SK-N-SH (cell line): Measurements from ENCODE around the gene SV2C. TPM values are rescaled to one million over a fixed set of nuclear protein-coding genes. Genes with fewer than 3 reads are reported as not detected.

Experiments
- CTCF ChIA-PET: fragments of 300-600, 350-600 bp; formaldehyde crosslinking; extraction: SDS; loops from one replicate; lab custom pipeline; 2021; lab: Yijun Ruan, JAX
- POLR2A ChIA-PET: fragments of 350-600 bp; sonication (Branson Sonifier 250); formaldehyde crosslinking; extraction: SDS; loops from one replicate; lab custom pipeline; 2020; ENCODE audit warnings: antibody characterized with exemption, inconsistent platforms; lab: Yijun Ruan, JAX
- DNase-seq: peaks from one replicate; pipeline ENCODE4 v3.0.0; 2012
- H2AFZ ChIP-seq: fragments of 200-600 bp; sonication (generic); 2 replicates; pipeline ENCODE4 v1.8.1; 2016; ENCODE audit warnings: antibody characterized with exemption, mild to moderate bottlenecking, low read depth
- H3F3A ChIP-seq: fragments of 200-600 bp; sonication (generic); replicated peaks from 2 replicates; pipeline ENCODE3; 2016; ENCODE audit warnings: antibody characterized with exemption, mild to moderate bottlenecking; ENCODE audit not compliant: insufficient read depth
- H3K27ac ChIP-seq, 2 experiments: fragments of 200-500 bp in 1 of 2; fragments of 200-600 bp in 1 of 2; sonication (Bioruptor generic) in 1 of 2; sonication (generic), shearing (Covaris generic) in 1 of 2; 2 replicates each; pipeline versions ENCODE4 v1.5.1 to v1.6.1; 2014 to 2016; ENCODE audit warnings: low read depth in 2 of 2, inconsistent platforms in 1 of 2, low read length in 1 of 2, mild to moderate bottlenecking in 1 of 2, mixed read lengths in 1 of 2
- H3K27me3 ChIP-seq: fragments of 200-600 bp; sonication (generic), shearing (Covaris generic); 2 replicates; pipeline ENCODE4 v1.6.1; 2016; ENCODE audit warnings: mixed run types; ENCODE audit not compliant: insufficient read depth
- H3K36me3 ChIP-seq, 2 experiments: fragments of 200-500 bp in 1 of 2; fragments of 200-600 bp in 1 of 2; sonication (Bioruptor generic) in 1 of 2; sonication (generic) in 1 of 2; replicated peaks in 1 of 2; 2 replicates each; pipeline versions ENCODE3 to v1.5.1; 2014 to 2016; ENCODE audit warnings: low read length in 1 of 2, mild to moderate bottlenecking in 1 of 2; ENCODE audit not compliant: insufficient read depth in 2 of 2, control insufficient read depth in 1 of 2
- H3K4me1 ChIP-seq, 2 experiments: fragments of 200-500 bp in 1 of 2; fragments of 200-600 bp in 1 of 2; sonication (Bioruptor generic) in 1 of 2; sonication (generic), shearing (Covaris generic) in 1 of 2; 2 replicates each; pipeline versions ENCODE4 v1.5.1 to v1.6.1; 2014 to 2016; ENCODE audit warnings: low read depth in 1 of 2, low read length in 1 of 2, mixed run types in 1 of 2; ENCODE audit not compliant: insufficient read depth in 2 of 2, control insufficient read depth in 1 of 2
- H3K4me2 ChIP-seq: fragments of 200-600 bp; sonication (generic), shearing (Covaris generic); 2 replicates; pipeline ENCODE4 v1.6.1; 2017; ENCODE audit warnings: mixed run types
- H3K4me3 ChIP-seq, 2 experiments: fragments of 200-500 bp in 1 of 2; fragments of 200-600 bp in 1 of 2; sonication (Bioruptor generic) in 1 of 2; sonication (generic), shearing (Covaris generic) in 1 of 2; 2 replicates each; pipeline versions ENCODE4 v1.5.1 to v1.8.1; 2014 to 2016; ENCODE audit warnings: low read depth in 2 of 2, inconsistent platforms in 1 of 2, low read length in 1 of 2, mild to moderate bottlenecking in 1 of 2, mixed read lengths in 1 of 2, moderate library complexity in 1 of 2
- H3K79me2 ChIP-seq: fragments of 200-600 bp; sonication (generic); 2 replicates; pipeline ENCODE4 v1.8.1; 2017; ENCODE audit warnings: mild to moderate bottlenecking; ENCODE audit not compliant: insufficient read depth
- H3K9ac ChIP-seq: fragments of 200-600 bp; sonication (generic); 2 replicates; pipeline ENCODE4 v1.6.1; 2017; ENCODE audit warnings: mixed run types
- H3K9me2 ChIP-seq: fragments of 200-600 bp; sonication (generic); 2 replicates; pipeline ENCODE4 v1.6.1; 2017; ENCODE audit warnings: mixed run types
- H3K9me3 ChIP-seq: fragments of 200-600 bp; sonication (generic); 2 replicates; pipeline ENCODE4 v1.6.1; 2017; ENCODE audit warnings: mixed run types, mild to moderate bottlenecking, moderate library complexity
- H4K20me1 ChIP-seq: fragments of 200-600 bp; sonication (generic); 2 replicates; pipeline ENCODE4 v1.6.1; 2017; ENCODE audit warnings: mild to moderate bottlenecking, mixed run types; ENCODE audit not compliant: insufficient read depth
- CHD2 ChIP-seq: fragments of 150-350 bp; IDR thresholded peaks from 2 replicates; pipeline ENCODE4 v1.6.1; 2018; ENCODE audit warnings: low read length; ENCODE audit not compliant: partially characterized antibody
- EP300 ChIP-seq, 2 experiments: IDR thresholded peaks; 2 replicates each; pipeline versions ENCODE4 v1.4.0 to v1.6.1; 2012; ENCODE audit warnings: borderline replicate concordance in 1 of 2, low read depth in 1 of 2, low read length in 1 of 2
- FOXM1 ChIP-seq: IDR thresholded peaks from 2 replicates; pipeline ENCODE4 v1.4.0; 2012; ENCODE audit warnings: low read depth, mild to moderate bottlenecking
- IRF3 ChIP-seq: fragments of 150-350 bp; IDR thresholded peaks from 2 replicates; pipeline ENCODE4 v1.6.1; 2016; ENCODE audit warnings: mild to moderate bottlenecking, low read depth, low read length
- MAX ChIP-seq: IDR thresholded peaks from 2 replicates; pipeline ENCODE4 v1.4.0; 2012; ENCODE audit warnings: low read depth
- MXI1 ChIP-seq: IDR thresholded peaks from 2 replicates; pipeline ENCODE4 v1.6.1; 2012; ENCODE audit warnings: mild to moderate bottlenecking, low read depth, low read length, improper control_type of control experiment
- NFIC ChIP-seq: IDR thresholded peaks from 2 replicates; pipeline ENCODE4 v1.4.0; 2012; ENCODE audit warnings: borderline replicate concordance
- NRF1 ChIP-seq: IDR thresholded peaks from 2 replicates; pipeline ENCODE4 v1.6.1; 2012; ENCODE audit warnings: low read depth, mild to moderate bottlenecking, low read length
- POLR2AphosphoS5 ChIP-seq: IDR thresholded peaks from 2 replicates; pipeline ENCODE4 v1.6.1; 2012; ENCODE audit warnings: low read depth, low read length
- RCOR1 ChIP-seq: fragments of 150-350 bp; IDR thresholded peaks from 2 replicates; pipeline ENCODE4 v1.6.1; 2017; ENCODE audit warnings: antibody characterized with exemption, low read length
- REST ChIP-seq: IDR thresholded peaks from 2 replicates; pipeline ENCODE4 v1.6.1; 2012; ENCODE audit warnings: mild to moderate bottlenecking, low read depth, low read length, moderate library complexity
- RFX5 ChIP-seq: IDR thresholded peaks from 2 replicates; pipeline ENCODE4 v1.6.1; 2012; ENCODE audit warnings: mild to moderate bottlenecking, improper control_type of control experiment, low read length
- RXRA ChIP-seq: IDR thresholded peaks from 2 replicates; pipeline ENCODE4 v1.4.0; 2012; ENCODE audit warnings: low read depth, mild to moderate bottlenecking, borderline replicate concordance
- SIN3A ChIP-seq: IDR thresholded peaks from 2 replicates; pipeline ENCODE4 v1.6.1; 2012; ENCODE audit warnings: low read depth, mild to moderate bottlenecking, low read length, moderate library complexity, borderline replicate concordance
- TEAD4 ChIP-seq: IDR thresholded peaks from 2 replicates; pipeline ENCODE4 v1.4.0; 2012; ENCODE audit warnings: mild to moderate bottlenecking, borderline replicate concordance; ENCODE audit not compliant: insufficient read depth
- WGBS: methylation state at CpG from one replicate; pipeline ENCODE4 v1.1.6; 2017; ENCODE audit warnings: low lambda C conversion rate; 5-methylcytosine and 5-hydroxymethylcytosine counted together
- polyA plus RNA-seq, 3 experiments: library from polyadenylated mRNA; depleted of rRNA; stranded (reverse); fragments of >200 nt; gene quantifications; 2 replicates each; pipeline ENCODE4 v1.2.3, GENCODE V29; 2012

The SV2C gene
- polyA plus RNA-seq, 1 of the 3 experiments (the other 2 are of a cell fraction), result 0.05 TPM

GRCh38 chr5:76326577-76327302 lies 243.6 kb downstream of the SV2C start:
- Histone ChIP-seq H3K9me3 (no peaks in the 10 kb centered on the region), H3F3A (no peaks in the 10 kb centered on the region), H3K27me3 (no peaks in the 10 kb centered on the region), H2AFZ (no peak overlapping the region), H3K4me1 (peaks cover 6 to 8% of the 10 kb centered on the region in 2 experiments; a peak in 2 of 4 replicates), H3K79me2 (no peaks in the 10 kb centered on the region), H3K36me3 (no peaks in the 10 kb centered on the region), H3K4me2 (no peak overlapping the region), H3K27ac (no peak overlapping the region), H3K9me2 (no peaks in the 10 kb centered on the region), H3K9ac (no peak overlapping the region), H4K20me1 (no peaks in the 10 kb centered on the region), H3K4me3 (no peak overlapping the region)
- POLR2A ChIA-PET, result no interaction called here
- CTCF ChIA-PET, result interaction anchor here (1.1 to 1.8 kb wide), 2 partner anchors 10 to 77 kb away, joined by 3 to 7 read pairs; no protein-coding TSS in a partner anchor
- WGBS, result 68% methylated on average over 10 of the region's 10 CpGs
- TF ChIP-seq SIN3A (no peak), EP300 (IDR thresholded peaks at IDR 0.05; ENCODE audit: borderline replicate concordance in 1 of 2, low read depth in 1 of 2, low read length in 1 of 2) (no peak), FOXM1 (no peak), POLR2AphosphoS5 (no peak), RCOR1 (no peak), RXRA (no peak), NFIC (no peak), MXI1 (no peak), REST (no peak), RFX5 (no peak), MAX (no peak), TEAD4 (no peak), IRF3 (no peak), NRF1 (no peak), CHD2 (no peak)
- no peak for DNase-seq
